NCI-H146 treated with DMSO at 0.1 percent for 48 hours (cell line): ENCODE measurements around the gene SERPINB7.

Experiments
- DNase-seq: peaks from one replicate; lab custom pipeline; 2025; ENCODE audit not compliant: unreplicated experiment; lab: John Stamatoyannopoulos, UW

Gene SERPINB7

GRCh38 chr18:63784787-63785452 is 9.7 kb downstream of the SERPINB7 start:
- DNase-seq, result no peak

- DNase-seq, result no peak
Measured at GRCh38 chr18:63787673-63788072, 12.5 kb downstream of the SERPINB7 start.

- no peak for DNase-seq
Measured at GRCh38 chr18:63788447-63789096, 13.4 kb downstream of the SERPINB7 start.

GRCh38 chr18:63789327-63789726 is 14.1 kb downstream of the SERPINB7 start:
- DNase-seq, result no peak

GRCh38 chr18:63795606-63796005 is 20.4 kb downstream of the SERPINB7 start:
- DNase-seq, result no peak

- DNase-seq, result no peak
Measured at GRCh38 chr18:63799189-63799588, 24.0 kb downstream of the SERPINB7 start.

- DNase-seq, result no peak
Measured at GRCh38 chr18:63801343-63801742, 26.1 kb downstream of the SERPINB7 start.

GRCh38 chr18:63808125-63808524 is 32.9 kb downstream of the SERPINB7 start:
- no peak for DNase-seq

GRCh38 chr18:63817441-63818051 is 42.3 kb downstream of the SERPINB7 start:
- DNase-seq, result no peak

- no peak for DNase-seq
Measured at GRCh38 chr18:63818212-63818611, 43.0 kb downstream of the SERPINB7 start.

- no peak for DNase-seq
Measured at GRCh38 chr18:63819786-63820185, 44.6 kb downstream of the SERPINB7 start.

- DNase-seq, result no peak
Measured at GRCh38 chr18:63820694-63821093, 45.5 kb downstream of the SERPINB7 start.

- no peak for DNase-seq
Measured at GRCh38 chr18:63823516-63824219, 48.5 kb downstream of the SERPINB7 start.

GRCh38 chr18:63824220-63824525 is 49.0 kb downstream of the SERPINB7 start:
- DNase-seq, result no peak

GRCh38 chr18:63828120-63828519 is 52.9 kb downstream of the SERPINB7 start:
- DNase-seq, result no peak

GRCh38 chr18:63828656-63829055 is 53.4 kb downstream of the SERPINB7 start:
- no peak for DNase-seq

- no peak for DNase-seq
Measured at GRCh38 chr18:63829886-63830285, 54.7 kb downstream of the SERPINB7 start.

- no peak for DNase-seq
Measured at GRCh38 chr18:63831080-63831788, 56.0 kb downstream of the SERPINB7 start.

- DNase-seq, result no peak
Measured at GRCh38 chr18:63832470-63832869, 57.3 kb downstream of the SERPINB7 start.

GRCh38 chr18:63834471-63835113 is 59.4 kb downstream of the SERPINB7 start:
- no peak for DNase-seq

- no peak for DNase-seq
Measured at GRCh38 chr18:63836456-63836855, 61.2 kb downstream of the SERPINB7 start.
